Karpas-422 (cell line): Measurements from ENCODE around the gene UBE2O. TPM values are rescaled to one million over a fixed set of nuclear protein-coding genes. Genes with fewer than 3 reads are reported as not detected.

Experiments used
- total RNA-seq: library from RNA; depleted of rRNA; stranded (reverse); fragments of >200 nt; shearing (Covaris generic); gene quantifications from 2 replicates; pipeline ENCODE4 v1.2.3, GENCODE V29; 2014; ENCODE audit warnings: low replicate concordance; rRNA removed

UBE2O gene
- total RNA-seq, 1 experiment from 2014 or later = 10.5 TPM

Other genes with a start within 250 kb of the UBE2O start
- gene RNF157, start 212.7 kb downstream of the UBE2O start, total RNA-seq = not detected in 2 replicates
- gene UBALD2, start 187.8 kb downstream of the UBE2O start, total RNA-seq = 22.5 and 46.3 TPM in 2 replicates
- 3.1 and 3.7 TPM in 2 replicates for gene QRICH2, start 144.9 kb downstream of the UBE2O start, total RNA-seq
- 27.6 and 41.1 TPM in 2 replicates for gene PRPSAP1, start 99.2 kb downstream of the UBE2O start, total RNA-seq
- gene SPHK1, start 68.5 kb downstream of the UBE2O start, total RNA-seq = 0.67 and 3.9 TPM in 2 replicates
- not detected in 2 replicates for gene AANAT, start 14.5 kb upstream of the UBE2O start, total RNA-seq
- 5.1 and 5.4 TPM in 2 replicates for gene RHBDF2, start 48.3 kb upstream of the UBE2O start, total RNA-seq
- 0.07 TPM in 1 of 2 replicates, not detected in the other for gene CYGB, start 84.6 kb upstream of the UBE2O start, total RNA-seq
- gene PRCD, start 86.9 kb upstream of the UBE2O start, total RNA-seq = 0.37 and 0.69 TPM in 2 replicates
- not detected in 2 replicates for gene ST6GALNAC2, start 132.7 kb upstream of the UBE2O start, total RNA-seq
- gene ST6GALNAC1, start 190.6 kb upstream of the UBE2O start, total RNA-seq = not detected in 2 replicates